Measurements from ENCODE around the gene ANTXR1.
"Not testable (repeated sequence)": the region's sequence is repeated elsewhere in the genome, so short reads cannot be mapped to it uniquely, and the experiment has no call there.

ANTXR1 gene

DNA sequence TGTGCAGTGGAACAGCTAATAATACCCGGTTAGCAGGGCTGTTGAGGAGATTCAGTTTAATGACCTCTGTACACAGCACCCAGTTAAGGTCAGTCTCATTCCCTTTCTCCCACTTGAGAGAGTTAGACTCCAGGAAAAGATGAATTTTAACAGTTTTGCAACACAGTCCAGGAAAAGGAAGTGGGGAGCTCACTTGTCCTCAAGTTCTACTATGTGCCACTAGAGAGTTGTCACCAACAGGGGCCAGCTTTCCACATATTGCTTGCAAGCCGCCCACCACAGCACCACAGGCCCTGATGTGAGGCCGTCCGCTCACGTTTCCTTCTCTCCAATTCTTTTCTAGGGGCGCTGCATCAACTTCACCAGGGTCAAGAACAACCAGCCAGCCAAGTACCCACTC lies 231.9 kb downstream of the ANTXR1 start:
- DNase-seq: no peak

DNA sequence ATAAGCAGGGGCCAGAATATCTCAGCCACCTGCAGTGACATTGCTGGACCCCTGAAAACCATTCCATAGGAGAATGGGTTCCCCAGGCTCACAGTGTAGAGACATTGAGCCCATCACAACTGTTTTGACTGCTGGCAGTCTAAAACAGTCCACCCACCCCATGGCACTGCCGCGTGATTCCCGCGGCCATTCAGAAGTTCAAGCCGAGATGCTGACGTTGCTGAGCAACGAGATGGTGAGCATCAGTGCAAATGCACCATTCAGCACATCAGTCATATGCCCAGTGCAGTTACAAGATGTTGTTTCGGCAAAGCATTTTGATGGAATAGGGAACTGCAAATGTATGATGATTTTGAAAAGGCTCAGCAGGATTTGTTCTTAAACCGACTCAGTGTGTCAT lies 234.6 kb downstream of the ANTXR1 start:
- no peak for DNase-seq

- no peak for DNase-seq
These were observed 235.3 kb downstream of the ANTXR1 start for GRCh38 chr2:69248232-69248631.

- no peak for DNase-seq
These were observed 238.0 kb downstream of the ANTXR1 start for GRCh38 chr2:69250981-69251380.

DNA sequence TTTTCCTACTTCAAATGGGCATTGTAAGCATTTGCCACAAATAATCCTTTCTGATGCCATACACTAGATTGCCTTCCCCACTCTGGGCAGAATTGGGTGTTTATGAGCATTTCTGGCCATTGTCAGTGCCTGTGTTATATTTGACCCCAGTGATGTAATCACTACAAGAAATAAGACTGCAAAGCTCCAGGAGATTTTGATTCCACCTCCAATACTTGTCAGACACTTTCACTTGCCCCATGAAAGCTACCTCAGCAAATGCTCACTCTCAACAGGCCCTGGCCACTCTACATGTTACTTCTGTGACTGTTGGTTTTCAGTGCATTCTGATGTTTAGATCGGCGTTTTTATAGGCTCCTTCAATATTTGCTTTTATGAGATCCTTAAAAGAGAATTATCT lies 239.0 kb downstream of the ANTXR1 start:
- no peak for DNase-seq

GRCh38 chr2:69253112-69253511 lies 240.1 kb downstream of the ANTXR1 start:
- no peak for DNase-seq

- DNase-seq: no peak
These were observed 240.8 kb downstream of the ANTXR1 start for GRCh38 chr2:69253611-69254301.

GRCh38 chr2:69255760-69256159 lies 242.8 kb downstream of the ANTXR1 start:
- no peak for DNase-seq

DNA sequence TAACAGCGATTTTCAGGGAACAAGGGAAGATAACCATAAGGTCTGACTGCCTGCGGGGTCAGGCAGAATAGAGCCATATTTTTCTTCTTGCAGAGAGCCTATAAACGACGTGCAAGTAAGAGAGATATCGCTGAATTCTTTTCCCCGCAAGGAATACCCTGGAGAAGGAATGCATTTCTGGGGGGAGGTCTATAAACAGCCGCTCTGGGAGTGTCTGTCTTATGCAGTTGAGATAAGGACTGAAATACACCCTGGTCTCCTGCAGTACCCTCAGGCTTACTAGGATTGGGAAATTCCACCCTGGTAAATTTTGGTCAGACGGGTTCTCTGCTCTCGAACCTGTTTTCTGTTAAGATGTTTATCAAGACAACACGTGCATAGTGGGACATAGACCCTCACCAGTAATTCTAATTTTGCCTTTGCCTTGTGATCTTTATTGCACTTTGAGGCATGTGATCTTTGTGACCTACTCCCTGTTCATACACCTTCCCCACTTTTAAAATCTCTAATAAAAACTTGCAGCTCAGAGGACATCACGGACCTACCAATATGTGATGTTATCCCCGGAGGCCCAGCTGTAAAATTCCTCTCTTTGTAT lies 247.1 kb downstream of the ANTXR1 start:
- DNase-seq: not testable (repeated sequence)

DNA sequence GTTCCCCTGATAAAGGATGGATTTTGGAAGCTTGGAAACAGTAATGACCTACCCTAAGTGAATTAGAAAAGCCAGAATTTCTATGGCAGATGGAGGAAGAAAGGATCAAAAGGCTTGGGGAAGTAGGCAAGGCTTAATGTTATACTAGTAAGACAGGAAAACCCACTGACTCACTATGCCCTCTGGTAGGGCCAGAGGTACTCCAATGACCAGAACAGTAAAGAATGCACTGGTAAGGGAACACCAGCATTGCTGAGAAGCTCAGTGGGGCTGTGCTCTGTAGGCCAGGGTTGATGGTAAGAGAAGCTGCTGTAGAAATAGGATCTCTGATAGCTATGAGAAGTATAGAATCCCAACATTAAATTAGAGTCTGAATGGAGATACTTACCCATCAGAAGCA lies 247.7 kb downstream of the ANTXR1 start:
- no peak for DNase-seq

GRCh38 chr2:69269330-69269729 lies 256.4 kb downstream of the ANTXR1 start:
- DNase-seq: no peak

- DNase-seq: no peak
These were observed 258.9 kb downstream of the ANTXR1 start for GRCh38 chr2:69271831-69272257.

GRCh38 chr2:69272803-69273471 lies 260.0 kb downstream of the ANTXR1 start:
- DNase-seq: no peak

DNA sequence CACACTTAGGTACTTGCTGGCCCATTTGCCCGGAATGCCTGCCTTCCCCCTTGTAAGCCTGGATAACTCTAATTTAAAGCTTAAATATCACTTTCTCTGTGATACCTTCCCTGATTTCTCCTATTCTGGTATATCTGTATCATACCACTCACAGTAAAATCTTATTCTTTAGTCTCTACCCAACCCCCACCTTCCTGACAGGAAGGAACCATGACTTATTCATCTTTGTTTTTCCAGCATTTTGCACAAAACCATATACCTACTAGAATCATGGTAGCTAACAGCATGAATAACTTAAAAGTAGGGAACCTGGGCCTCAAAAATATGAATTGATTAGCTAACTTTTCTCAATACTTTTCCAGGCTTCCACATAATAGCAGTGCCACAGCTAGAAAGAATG lies 262.5 kb downstream of the ANTXR1 start:
- DNase-seq: no peak

GRCh38 chr2:69278366-69278765 lies 265.4 kb downstream of the ANTXR1 start:
- no peak for DNase-seq

- no peak for DNase-seq
These were observed 266.2 kb downstream of the ANTXR1 start for GRCh38 chr2:69279211-69279610.

- DNase-seq: no peak
These were observed 267.1 kb downstream of the ANTXR1 start for GRCh38 chr2:69279931-69280681.

DNA sequence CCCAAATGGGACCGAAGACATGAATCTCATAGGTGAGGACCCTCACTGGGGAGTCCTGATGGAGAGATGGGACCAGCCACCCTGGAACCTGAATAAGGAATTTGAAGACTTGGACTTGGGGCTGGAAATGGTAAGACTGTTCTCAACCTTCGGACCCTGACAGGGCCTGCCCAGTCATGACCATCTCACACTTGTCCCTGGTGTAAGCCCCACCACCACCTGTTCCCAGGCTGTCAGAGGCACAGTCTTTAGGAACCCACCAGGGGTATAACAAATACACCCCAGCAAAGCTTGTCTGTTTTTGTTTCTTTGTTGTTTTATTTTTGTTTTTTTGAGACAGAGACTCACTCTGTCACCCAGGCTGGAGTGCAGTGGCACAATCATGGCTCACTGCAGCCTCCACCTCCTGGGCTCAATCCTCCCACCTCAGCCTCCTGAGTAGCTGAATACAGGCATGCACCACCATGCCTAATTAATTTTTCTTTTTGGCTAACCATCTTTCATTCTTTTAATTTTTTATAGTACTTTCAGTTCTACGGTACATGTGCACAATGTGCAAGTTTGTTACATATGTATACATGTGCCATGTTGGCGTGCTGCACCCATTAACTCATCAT lies 267.9 kb downstream of the ANTXR1 start:
- DNase-seq: no peak

- no peak for DNase-seq
These were observed 272.5 kb downstream of the ANTXR1 start for GRCh38 chr2:69285379-69285894.

DNA sequence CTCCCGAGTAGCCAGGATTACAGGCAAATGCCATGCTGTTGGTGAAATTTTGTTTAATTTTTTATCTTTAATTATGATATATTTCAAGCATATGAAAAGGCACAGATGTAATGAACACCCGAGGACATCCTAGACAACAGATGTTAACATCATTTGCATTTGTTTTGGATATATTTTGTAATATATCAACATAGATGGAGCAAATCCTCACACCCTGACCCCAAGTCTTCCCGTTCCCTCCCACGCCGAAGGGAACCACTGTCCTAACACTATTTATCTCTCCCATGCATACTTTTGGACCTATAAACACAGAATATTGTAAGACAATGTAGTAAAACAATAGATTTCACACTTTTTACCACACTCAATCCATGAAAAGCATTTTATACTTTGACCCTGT lies 274.6 kb downstream of the ANTXR1 start:
- no peak for DNase-seq

DNA sequence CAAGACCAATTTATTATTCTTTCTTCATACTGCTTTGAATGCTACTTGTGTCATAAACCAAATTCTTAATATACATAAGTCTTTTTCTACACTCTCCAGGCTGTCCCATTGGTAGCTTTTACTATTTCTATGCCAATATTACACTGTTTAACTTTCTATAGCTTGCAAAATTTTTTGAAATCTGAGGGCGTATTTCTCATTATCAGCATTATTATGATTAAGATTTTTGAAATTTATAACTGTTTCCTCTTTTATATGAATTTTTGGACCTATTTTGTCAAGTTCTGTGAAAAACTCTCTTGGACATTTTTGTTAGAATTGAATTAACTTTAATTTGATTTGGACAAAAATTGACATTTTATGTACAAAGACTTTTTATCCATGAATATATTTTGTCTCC lies 275.4 kb downstream of the ANTXR1 start:
- no peak for DNase-seq

DNA sequence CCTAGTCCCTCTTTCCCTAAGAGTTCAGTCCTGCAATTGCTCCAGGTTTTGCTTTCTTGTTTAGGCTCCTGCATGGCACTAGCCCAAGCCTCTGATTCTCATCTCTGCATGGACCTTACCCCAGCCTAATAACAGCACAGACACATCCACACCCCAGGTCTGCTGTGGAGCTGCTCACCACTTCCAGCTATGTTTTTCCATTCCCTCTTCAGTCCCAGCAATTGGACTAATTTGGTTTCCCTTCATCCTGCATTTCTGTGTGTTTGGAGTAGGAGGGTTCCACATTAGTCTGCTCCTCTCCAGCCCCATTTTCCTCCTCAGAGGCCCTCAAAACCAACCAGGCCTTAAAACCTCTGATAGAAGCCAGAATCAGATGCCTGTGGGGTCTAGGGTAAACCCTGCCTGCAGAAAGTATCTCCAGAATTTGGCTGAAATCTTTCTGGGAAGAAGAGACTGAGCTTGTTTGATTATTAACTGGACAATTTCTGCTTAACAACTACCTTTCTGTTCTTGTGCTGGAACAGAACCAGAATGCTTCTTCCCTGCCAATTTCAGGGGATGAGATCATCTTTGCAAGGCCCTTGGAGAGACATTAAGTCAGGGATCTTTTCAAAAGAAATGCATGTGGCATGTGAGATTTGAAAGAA lies 278.1 kb downstream of the ANTXR1 start:
- DNase-seq: no peak
